ENCODE results near the gene C16orf74. TPM values are rescaled to one million over a fixed set of nuclear protein-coding genes. Genes with fewer than 3 reads are reported as not detected.

C16orf74 gene
- total RNA-seq, 1 donor from 2014 or later, result 12.2 TPM

- no peak for DNase-seq (ENCODE audit: low read depth)
- H3K4me3 ChIP-seq (ENCODE audit: low read depth, low read length), result no peak overlapping the region
- TF ChIP-seq CTCF (conservative IDR thresholded peaks at IDR 0.05; ENCODE audit: low read depth, low read length), result no peak
These were observed 1.0 kb upstream of the C16orf74 start for GRCh38 chr16:85751698-85752501.

GRCh38 chr16:85750146-85750826 is 610 bp downstream of the C16orf74 start:
- peak overlapping the region; percentile 58 for H3K4me3 ChIP-seq (ENCODE audit: low read depth, low read length)
- TF ChIP-seq CTCF (conservative IDR thresholded peaks at IDR 0.05; ENCODE audit: low read depth, low read length), result no peak
- DNase-seq (ENCODE audit: low read depth), result no peak

GRCh38 chr16:85749771-85750145 is 1.1 kb downstream of the C16orf74 start:
- no peak overlapping the region for H3K4me3 ChIP-seq (ENCODE audit: low read depth, low read length)
- DNase-seq (ENCODE audit: low read depth), result no peak
- TF ChIP-seq CTCF (conservative IDR thresholded peaks at IDR 0.05; ENCODE audit: low read depth, low read length), result no peak

- peak; percentile 12 for DNase-seq (ENCODE audit: low read depth)
- TF ChIP-seq CTCF (conservative IDR thresholded peaks at IDR 0.05; ENCODE audit: low read depth, low read length), result no peak
- H3K4me3 ChIP-seq (ENCODE audit: low read depth, low read length), result no peak overlapping the region
These were observed 4.3 kb downstream of the C16orf74 start for GRCh38 chr16:85746460-85747215.

GRCh38 chr16:85738923-85739715 is 11.8 kb downstream of the C16orf74 start:
- DNase-seq (ENCODE audit: low read depth), result no peak
- no peak for TF ChIP-seq CTCF (conservative IDR thresholded peaks at IDR 0.05; ENCODE audit: low read depth, low read length)

GRCh38 chr16:85736921-85737320 is 14.0 kb downstream of the C16orf74 start:
- no peak for TF ChIP-seq CTCF (conservative IDR thresholded peaks at IDR 0.05; ENCODE audit: low read depth, low read length)
- no peak overlapping the region for H3K4me3 ChIP-seq (ENCODE audit: low read depth, low read length)
- DNase-seq (ENCODE audit: low read depth), result no peak

More at GRCh38 chr16:85738923-85739715, 11.8 kb downstream of the C16orf74 start:
- H3K4me3 ChIP-seq (ENCODE audit: low read depth, low read length), result no peak overlapping the region

All from epithelial cell of proximal tubule (primary cell).